Measurements from ENCODE around the gene KCNK4.

DNA sequence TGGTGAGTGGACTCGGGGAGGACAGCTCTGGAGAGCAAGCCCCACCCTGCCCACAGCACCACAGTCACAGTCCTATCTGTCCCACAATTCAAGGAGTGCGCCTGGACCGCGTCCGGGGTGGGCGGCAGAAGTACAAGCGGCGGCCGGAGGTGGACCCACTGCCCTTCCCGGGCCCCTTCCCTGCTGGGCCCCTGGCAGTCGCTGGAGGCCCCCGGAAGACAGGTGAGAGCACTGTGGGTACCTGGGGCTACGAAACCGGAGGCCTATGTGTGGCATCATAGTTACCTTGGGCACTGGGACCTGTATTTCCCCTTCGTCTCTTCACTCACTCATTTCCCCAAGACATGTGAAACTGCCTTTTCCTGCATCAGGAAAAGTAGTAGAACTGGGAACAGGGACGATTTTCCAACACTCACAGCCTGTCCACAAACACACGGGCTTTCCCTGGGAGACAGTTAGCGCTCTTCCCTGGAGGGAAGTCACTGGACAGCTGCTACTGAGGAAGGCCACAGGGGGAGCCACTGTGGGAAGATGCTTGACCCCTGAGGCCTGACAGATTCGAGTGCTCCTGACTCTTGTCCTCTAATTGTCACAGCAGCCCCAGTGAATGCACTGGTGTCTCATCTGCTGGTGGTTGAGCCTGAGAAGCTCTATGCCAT lies 23.2 kb downstream of the KCNK4 start:
- TF ChIP-seq, protein P1, sequence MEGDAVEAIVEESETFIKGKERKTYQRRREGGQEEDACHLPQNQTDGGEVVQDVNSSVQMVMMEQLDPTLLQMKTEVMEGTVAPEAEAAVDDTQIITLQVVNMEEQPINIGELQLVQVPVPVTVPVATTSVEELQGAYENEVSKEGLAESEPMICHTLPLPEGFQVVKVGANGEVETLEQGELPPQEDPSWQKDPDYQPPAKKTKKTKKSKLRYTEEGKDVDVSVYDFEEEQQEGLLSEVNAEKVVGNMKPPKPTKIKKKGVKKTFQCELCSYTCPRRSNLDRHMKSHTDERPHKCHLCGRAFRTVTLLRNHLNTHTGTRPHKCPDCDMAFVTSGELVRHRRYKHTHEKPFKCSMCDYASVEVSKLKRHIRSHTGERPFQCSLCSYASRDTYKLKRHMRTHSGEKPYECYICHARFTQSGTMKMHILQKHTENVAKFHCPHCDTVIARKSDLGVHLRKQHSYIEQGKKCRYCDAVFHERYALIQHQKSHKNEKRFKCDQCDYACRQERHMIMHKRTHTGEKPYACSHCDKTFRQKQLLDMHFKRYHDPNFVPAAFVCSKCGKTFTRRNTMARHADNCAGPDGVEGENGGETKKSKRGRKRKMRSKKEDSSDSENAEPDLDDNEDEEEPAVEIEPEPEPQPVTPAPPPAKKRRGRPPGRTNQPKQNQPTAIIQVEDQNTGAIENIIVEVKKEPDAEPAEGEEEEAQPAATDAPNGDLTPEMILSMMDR (IDR thresholded peaks at IDR 0.05): no peak
- no peak for TF ChIP-seq POLR2A (IDR thresholded peaks at IDR 0.05)
